Spleen (tissue), 11 donors: Measurements from ENCODE around the gene BUB3. TPM values are rescaled to one million over a fixed set of nuclear protein-coding genes. Genes with fewer than 3 reads are reported as not detected.

Experiments
- DNase-seq: peaks from one replicate; pipeline ENCODE4 v3.0.0-alpha.2; 2020
- H3K27ac ChIP-seq, 8 donors: fragments of 200-600 bp; sonication (generic) in 7 of 8; 1 replicate in 4 of 8; 2 replicates in 4 of 8; pipeline versions ENCODE4 v1.5.0 to v1.8.0; 2016 to 2021; ENCODE audit warnings: inconsistent platforms in 4 of 8, mild to moderate bottlenecking in 4 of 8, moderate library complexity in 1 of 8
- H3K27me3 ChIP-seq, 7 donors: fragments of 200-600 bp; sonication (generic) in 6 of 7; replicated peaks in 1 of 7; 1 replicate in 4 of 7; 2 replicates in 3 of 7; pipeline versions ENCODE4 v1.5.0 to v1.8.0; 2016 to 2021; ENCODE audit warnings: inconsistent platforms in 3 of 7, mild to moderate bottlenecking in 1 of 7
- H3K36me3 ChIP-seq, 6 donors: fragments of 200-600 bp; sonication (generic) in 5 of 6; 1 replicate in 4 of 6; 2 replicates in 2 of 6; pipeline versions ENCODE4 v1.5.0 to v1.8.0; 2016 to 2021; ENCODE audit warnings: inconsistent platforms in 2 of 6
- H3K4me1 ChIP-seq, 6 donors: fragments of 200-600 bp; sonication (generic) in 5 of 6; 1 replicate in 3 of 6; 2 replicates in 3 of 6; pipeline versions ENCODE4 v1.5.0 to v1.8.0; 2016 to 2021; ENCODE audit warnings: inconsistent platforms in 3 of 6
- H3K4me3 ChIP-seq, 8 donors: fragments of 200-600 bp; sonication (generic) in 7 of 8; 1 replicate in 4 of 8; 2 replicates in 4 of 8; pipeline versions ENCODE4 v1.5.0 to v1.8.0; 2016 to 2021; ENCODE audit warnings: inconsistent platforms in 4 of 8, mild to moderate bottlenecking in 4 of 8, moderate library complexity in 2 of 8
- H3K9me3 ChIP-seq, 8 donors: fragments of 200-600 bp; sonication (generic) in 7 of 8; 1 replicate in 4 of 8; 2 replicates in 4 of 8; pipeline versions ENCODE4 v1.5.0 to v1.8.0; 2016 to 2021; ENCODE audit warnings: inconsistent platforms in 4 of 8
- CTCF ChIP-seq, 11 experiments: fragments of 200-600 bp in 7 of 11; fragments of 450-650 bp in 4 of 11; sonication (generic) in 4 of 11; IDR thresholded peaks in 8 of 11; conservative IDR thresholded peaks in 3 of 11; 1 replicate in 7 of 11; 2 replicates in 4 of 11; pipeline versions ENCODE4 v1.4.0 to v1.8.0; 2016 to 2021; ENCODE audit warnings: antibody characterized with exemption in 11 of 11, inconsistent platforms in 4 of 11, mild to moderate bottlenecking in 1 of 11
- POLR2A ChIP-seq, 3 donors: fragments of 450-650 bp; IDR thresholded peaks; one replicate each; pipeline ENCODE4 v1.5.1; 2017; ENCODE audit warnings: antibody characterized with exemption in 3 of 3, mild to moderate bottlenecking in 1 of 3
- POLR2AphosphoS5 ChIP-seq, 3 donors: sonication (generic); formaldehyde crosslinking; IDR thresholded peaks; one replicate each; pipeline ENCODE4 v1.5.1; 2017; ENCODE audit warnings: antibody characterized with exemption in 3 of 3
- WGBS, 5 donors: extraction: QIAGEN DNeasy Blood & Tissue Kit in 3 of 5; methylation state at CpG; one replicate each; pipeline versions ENCODE4 v1.1.5 to v1.1.7; 2013 to 2018; 5-methylcytosine and 5-hydroxymethylcytosine counted together
- intact Hi-C: fragments of 100-400 bp; cut with DNase I; formaldehyde crosslinking; loops from one replicate; pipeline ENCODE4 v1.15.0; 2023; ENCODE audit warnings: low total_unique reads
- polyA plus RNA-seq, 3 donors: library from polyadenylated mRNA; stranded (reverse); fragments of 200-250 nt; gene quantifications; one replicate each; pipeline ENCODE4 v1.2.1, GENCODE V29; 2013
- total RNA-seq, 7 donors: library from RNA; depleted of rRNA in 3 of 7; stranded (reverse); fragments of >200 nt in 3 of 7; fragmentation: NEBNext Ultra II Directional in 4 of 7; extraction: Animal tissue kit (Norgen Biotek cat#: 25700) in 4 of 7; gene quantifications; one replicate each; pipeline versions ENCODE4 v1.1.0 to v1.2.1, GENCODE V29; 2016 to 2021
- donor health status: healthy with polysubstance abuse.
- donor health status: DM: no; HTN: no; CAD: no; lungs with moderate emphysema.
- donor health status: DM: no; HTN: no; CAD: no.
- donor health status: Bipolar disorder and iron deficiency.
- donor health status: healthy.
- donor health status: DM: no; HTN: no; CAD: no.
- donor health status: DM: yes; HTN: yes; CAD: no.

Gene BUB3
- total and polyA plus RNA-seq, 10 donors: 33.7 to 193 (median 98.4) TPM

- Histone ChIP-seq H3K9me3 (no peaks in the 10 kb centered on the region), H3K4me1 (peaks cover 40 to 73% (median 63%) of the 10 kb centered on the region in 6 donors), H3K4me3 (peak overlapping the region; percentile 36 to 70 (median 48)), H3K36me3 (no peaks in the 10 kb centered on the region), H3K27ac (no peak overlapping the region), H3K27me3 (peaks cover 45 to 100% (median 97%) of the 10 kb centered on the region in 7 donors)
- DNase-seq: no peak
- WGBS, 5 donors: 0 to 6% (median 5%) methylated on average over 1 to 46 of the region's 46 CpGs
- intact Hi-C loops: no loop called here
- TF ChIP-seq CTCF (IDR thresholded peaks at IDR 0.05 in 8 of 11, conservative IDR thresholded peaks at IDR 0.05 in 3 of 11): no peak
- no peak for TF ChIP-seq POLR2A (IDR thresholded peaks at IDR 0.05)
- no peak for TF ChIP-seq POLR2AphosphoS5 (IDR thresholded peaks at IDR 0.05)
Observed at GRCh38 chr10:123134915-123135414, 19.2 kb upstream of the BUB3 start.

GRCh38 chr10:123135415-123136141 is 18.6 kb upstream of the BUB3 start, which contains the start of gene HMX3:
Gene HMX3, plus strand, starts transcription at chr10:123135970. Its CDS starts 81 bp downstream, at chr10:123136051.
- peak within 1 kb of the TSS; percentile 36 to 70 (median 48) for H3K4me3 ChIP-seq
- no peaks in the 10 kb centered on the region for H3K36me3 ChIP-seq
- no peak for DNase-seq
- TF ChIP-seq POLR2A (IDR thresholded peaks at IDR 0.05) (no peak), CTCF (IDR thresholded peaks at IDR 0.05 in 8 of 11, conservative IDR thresholded peaks at IDR 0.05 in 3 of 11) (no peak), POLR2AphosphoS5 (IDR thresholded peaks at IDR 0.05) (no peak)
- WGBS, 5 donors: 1 to 5% (median 1%) methylated on average over 4 to 76 of the region's 76 CpGs
- intact Hi-C loops: no loop called here
- no peak within 1 kb of the TSS for H3K27ac ChIP-seq
- no peaks in the 10 kb centered on the region for H3K9me3 ChIP-seq
- H3K27me3 ChIP-seq: peaks cover 48 to 100% (median 99%) of the 10 kb centered on the region in 7 donors
- H3K4me1 ChIP-seq: peaks cover 40 to 79% (median 68%) of the 10 kb centered on the region in 6 donors

- Histone ChIP-seq H3K27me3 (peaks cover 52 to 100% (median 100%) of the 10 kb centered on the region in 7 donors), H3K4me3 (peak overlapping the region in 7 of 8 donors; percentile 39 to 70 (median 48)), H3K4me1 (peaks cover 40 to 81% (median 68%) of the 10 kb centered on the region in 6 donors), H3K36me3 (no peaks in the 10 kb centered on the region), H3K27ac (no peak overlapping the region), H3K9me3 (no peaks in the 10 kb centered on the region)
- intact Hi-C loops: no loop called here
- WGBS, 5 donors: 2 to 11% (median 4%) methylated on average over 36 to 59 of the region's 59 CpGs
- no peak for TF ChIP-seq CTCF (IDR thresholded peaks at IDR 0.05 in 8 of 11, conservative IDR thresholded peaks at IDR 0.05 in 3 of 11)
- TF ChIP-seq POLR2A (IDR thresholded peaks at IDR 0.05): no peak
- no peak for TF ChIP-seq POLR2AphosphoS5 (IDR thresholded peaks at IDR 0.05)
- no peak for DNase-seq
Observed at GRCh38 chr10:123136221-123136805, 17.9 kb upstream of the BUB3 start.
